ENCODE data around the gene PCED1A. TPM values are rescaled to one million over a fixed set of nuclear protein-coding genes. Genes with fewer than 3 reads are reported as not detected.

The PCED1A gene
- total RNA-seq = 1 to 10 TPM; 2.6 to 9.3 (median 5.7) TPM

- peak; percentile 71 to 82 for DNase-seq
- peak within 1 kb of the TSS; percentile 88 to 98 (median 90) for H3K4me3 ChIP-seq
- no peaks in the 10 kb centered on the region for H3K9me3 ChIP-seq
- peak; percentile 95 to 97 for ATAC-seq
- no peaks in the 10 kb centered on the region for H3K36me3 ChIP-seq
- intact Hi-C loops (cut with DNase I; ENCODE audit: low total_unique reads) (loop anchor here (1.0 to 5.0 kb wide), 3 partner anchors 33 to 188 kb away; partner anchors contain the start of genes NOP56 and PTPRA), in situ Hi-C loops (cut with MboI; ENCODE audit: low sequenced_read_pairs in 4 of 4) (loop anchor here in 1 of 4 donors (25.0 kb wide), 1 partner anchor 1728 kb away; the partner anchor contains the start of gene PSMF1)
- TF ChIP-seq CTCF (IDR thresholded peaks at IDR 0.05 in 4 of 5, conservative IDR thresholded peaks at IDR 0.05 in 1 of 5) (no peak), POLR2A (IDR thresholded peaks at IDR 0.05) (peak; percentile 42 to 60)
- H3K27me3 ChIP-seq = no peaks in the 10 kb centered on the region
- H3K4me1 ChIP-seq = peaks cover 16 to 23% of the 10 kb centered on the region in 2 donors
- H3K27ac ChIP-seq = peak within 1 kb of the TSS; percentile 83 to 97 (median 94)
Observed at GRCh38 chr20:2840138-2840966, at the start of gene PCED1A, which contains the start of gene VPS16. Gene PCED1A, minus strand, starts transcription at chr20:2840655. Its CDS starts 743 bp downstream, at chr20:2839912. Gene VPS16, plus strand, starts transcription at chr20:2840745. Its CDS starts 30 bp downstream, at chr20:2840775.

GRCh38 chr20:2889797-2890196 lies 49.3 kb upstream of the PCED1A start:
- Histone ChIP-seq H3K27me3 (no peaks in the 10 kb centered on the region), H3K9me3 (no peaks in the 10 kb centered on the region), H3K4me3 (no peak overlapping the region), H3K4me1 (peaks cover 36 to 48% of the 10 kb centered on the region in 2 donors), H3K36me3 (no peaks in the 10 kb centered on the region), H3K27ac (no peak overlapping the region)
- ATAC-seq (no peak), DNase-seq (no peak)
- intact Hi-C loops (cut with DNase I; ENCODE audit: low total_unique reads) (no loop called here), in situ Hi-C loops (cut with MboI; ENCODE audit: low sequenced_read_pairs in 4 of 4) (no loop called here)
- TF ChIP-seq CTCF (IDR thresholded peaks at IDR 0.05 in 4 of 5, conservative IDR thresholded peaks at IDR 0.05 in 1 of 5) (no peak), POLR2A (IDR thresholded peaks at IDR 0.05) (no peak)

- Histone ChIP-seq H3K36me3 (no peaks in the 10 kb centered on the region), H3K27me3 (no peaks in the 10 kb centered on the region), H3K4me1 (peaks cover 36 to 48% of the 10 kb centered on the region in 2 donors), H3K4me3 (no peak overlapping the region), H3K9me3 (no peaks in the 10 kb centered on the region), H3K27ac (peak overlapping the region in 1 of 4 donors; percentile 5)
- in situ Hi-C loops (cut with MboI; ENCODE audit: low sequenced_read_pairs in 4 of 4) (no loop called here), intact Hi-C loops (cut with DNase I; ENCODE audit: low total_unique reads) (no loop called here)
- no peak for ATAC-seq
- no peak for TF ChIP-seq POLR2A (IDR thresholded peaks at IDR 0.05)
- no peak for TF ChIP-seq CTCF (IDR thresholded peaks at IDR 0.05 in 4 of 5, conservative IDR thresholded peaks at IDR 0.05 in 1 of 5)
- no peak for DNase-seq
Observed at GRCh38 chr20:2889209-2889608, 48.8 kb upstream of the PCED1A start.

GRCh38 chr20:2888224-2888955 lies 47.9 kb upstream of the PCED1A start:
- no peak overlapping the region for H3K4me3 ChIP-seq
- no peaks in the 10 kb centered on the region for H3K27me3 ChIP-seq
- peaks cover 38 to 44% of the 10 kb centered on the region in 2 donors for H3K4me1 ChIP-seq
- H3K36me3 ChIP-seq = no peaks in the 10 kb centered on the region
- intact Hi-C loops (cut with DNase I; ENCODE audit: low total_unique reads) (no loop called here), in situ Hi-C loops (cut with MboI; ENCODE audit: low sequenced_read_pairs in 4 of 4) (no loop called here)
- TF ChIP-seq POLR2A (IDR thresholded peaks at IDR 0.05) = no peak
- no peak for ATAC-seq
- H3K27ac ChIP-seq = no peak overlapping the region
- no peaks in the 10 kb centered on the region for H3K9me3 ChIP-seq
- DNase-seq = no peak

- Histone ChIP-seq H3K27ac (no peak overlapping the region), H3K4me3 (no peak overlapping the region), H3K9me3 (no peaks in the 10 kb centered on the region), H3K36me3 (no peaks in the 10 kb centered on the region), H3K27me3 (no peaks in the 10 kb centered on the region), H3K4me1 (peaks cover 33 to 37% of the 10 kb centered on the region in 2 donors)
- TF ChIP-seq CTCF (IDR thresholded peaks at IDR 0.05 in 4 of 5, conservative IDR thresholded peaks at IDR 0.05 in 1 of 5) = no peak
- no peak for TF ChIP-seq POLR2A (IDR thresholded peaks at IDR 0.05)
- DNase-seq (no peak), ATAC-seq (no peak)
- intact Hi-C loops (cut with DNase I; ENCODE audit: low total_unique reads) (no loop called here), in situ Hi-C loops (cut with MboI; ENCODE audit: low sequenced_read_pairs in 4 of 4) (no loop called here)
Observed at GRCh38 chr20:2887715-2888114, 47.3 kb upstream of the PCED1A start.
